GM13977 (cell line): Measurements from ENCODE around the gene TXNDC17.

Source experiments
- DNase-seq: peaks from one replicate; pipeline ENCODE4 v3.0.0; 2012; ENCODE audit warnings: low spot score
- CTCF ChIP-seq: IDR thresholded peaks from 2 replicates; pipeline ENCODE4 v1.5.1; 2012; ENCODE audit warnings: mild to moderate bottlenecking, control low read depth; ENCODE audit not compliant: insufficient read depth; ENCODE audit errors: extremely low read depth, missing control alignments
- in situ Hi-C: fragments of 300-500 bp; cut with MboI; formaldehyde crosslinking; loops from one replicate; pipeline ENCODE4 v1.12.0; 2022; ENCODE audit warnings: low sequenced_read_pairs, low pct_unique_long_range_greater_than_20kb, mixed read lengths, inconsistent platforms; ENCODE audit not compliant: unreplicated experiment

The TXNDC17 gene

GRCh38 chr17:6597727-6598126, 43.1 kb upstream of the TXNDC17 start:
- in situ Hi-C loops = no loop called here
- DNase-seq = no peak
- no peak for TF ChIP-seq CTCF

- no peak for TF ChIP-seq CTCF
- in situ Hi-C loops = no loop called here
- DNase-seq = no peak
Measured at GRCh38 chr17:6599364-6599763, 41.5 kb upstream of the TXNDC17 start.

- no peak for DNase-seq
- in situ Hi-C loops = no loop called here
- no peak for TF ChIP-seq CTCF
Measured at GRCh38 chr17:6602141-6602540, 38.7 kb upstream of the TXNDC17 start.

GRCh38 chr17:6603744-6604325, 37.0 kb upstream of the TXNDC17 start:
- no peak for TF ChIP-seq CTCF
- in situ Hi-C loops = no loop called here
- no peak for DNase-seq

GRCh38 chr17:6605142-6605541, 35.7 kb upstream of the TXNDC17 start:
- TF ChIP-seq CTCF = no peak
- in situ Hi-C loops = no loop called here
- DNase-seq = no peak

GRCh38 chr17:6608321-6608720, 32.5 kb upstream of the TXNDC17 start:
- TF ChIP-seq CTCF = no peak
- in situ Hi-C loops = no loop called here
- DNase-seq = no peak

GRCh38 chr17:6610011-6610410, 30.8 kb upstream of the TXNDC17 start:
- TF ChIP-seq CTCF = no peak
- in situ Hi-C loops = no loop called here
- DNase-seq = no peak
